HepG2 (cell line): Measurements from ENCODE around the gene HIVEP2. TPM values are rescaled to one million over a fixed set of nuclear protein-coding genes. Genes with fewer than 3 reads are reported as not detected.

Source experiments
- ATAC-seq: fragments of 200-7000 bp; cut with Tn5 transposase; 3 replicates; pipeline ENCODE4 v1.9.1; 2020; ENCODE audit warnings: mild to moderate bottlenecking, moderate library complexity
- BruUV-seq: library from RNA; stranded (reverse); fragments of 400-500 nt; replicated peaks from 2 replicates; lab custom pipeline; 2021; lab: Mats Ljungman, UMichigan
- CTCF ChIA-PET: fragments of 300-600 bp; formaldehyde crosslinking; extraction: SDS; loops from one replicate; lab custom pipeline; 2021; ENCODE audit warnings: low total read pairs, inconsistent platforms, low intra/inter-chr PET ratio; lab: Yijun Ruan, JAX
- POLR2A ChIA-PET: fragments of 350-600 bp; sonication (Branson Sonifier 250); formaldehyde crosslinking; loops from one replicate; lab custom pipeline; 2020; ENCODE audit warnings: antibody characterized with exemption, inconsistent platforms; lab: Yijun Ruan, JAX
- DNase-seq: peaks from one replicate; pipeline ENCODE4 v3.0.0-alpha.2; 2015; ENCODE audit warnings: low spot score
- FAIRE-seq: peaks from 3 replicates; lab custom pipeline; 2011; peaks lifted over from hg19 to GRCh38; lab: Jason Lieb, UNC
- H2AFZ ChIP-seq: one replicate; pipeline ENCODE4 v1.6.1; 2011; ENCODE audit warnings: low read length, inconsistent platforms
- H3K27ac ChIP-seq: fragments of 300-600 bp; 3 replicates; pipeline ENCODE4 v1.8.0; 2011; ENCODE audit warnings: mixed run types, mild to moderate bottlenecking, mixed read lengths, low read length, inconsistent platforms; ENCODE audit not compliant: insufficient read depth; ENCODE audit errors: extremely low read length
- H3K27me3 ChIP-seq, 2 experiments: fragments of 200-600 bp in 1 of 2; 2 replicates in 1 of 2; 3 replicates in 1 of 2; pipeline versions ENCODE4 v1.6.0 to v1.8.0; 2011; ENCODE audit warnings: low read length in 2 of 2, mild to moderate bottlenecking in 2 of 2, moderate library complexity in 2 of 2, inconsistent platforms in 1 of 2; ENCODE audit not compliant: insufficient read depth in 2 of 2, control insufficient read depth in 1 of 2
- H3K36me3 ChIP-seq, 2 experiments: fragments of 200-600 bp in 1 of 2; replicated peaks in 1 of 2; 2 replicates in 1 of 2; 3 replicates in 1 of 2; pipeline versions ENCODE4 v1.5.1 to v1.8.0; 2011; ENCODE audit warnings: low read length in 2 of 2, inconsistent platforms in 1 of 2; ENCODE audit not compliant: insufficient read depth in 2 of 2, control insufficient read depth in 1 of 2
- H3K4me1 ChIP-seq: 2 replicates; pipeline ENCODE4 v1.5.1; 2012; ENCODE audit warnings: low read length, inconsistent platforms; ENCODE audit not compliant: insufficient read depth
- H3K4me2 ChIP-seq: 2 replicates; pipeline ENCODE4 v1.6.0; 2011; ENCODE audit warnings: low read depth, low read length, inconsistent platforms
- H3K4me3 ChIP-seq, 3 experiments: fragments of 200-600 bp in 1 of 3; sonication (generic), shearing (Covaris generic) in 1 of 3; replicated peaks in 1 of 3; 2 replicates each; pipeline ENCODE4 v1.5.1; 2011 to 2016; ENCODE audit warnings: low read length in 3 of 3, inconsistent platforms in 2 of 3, low read depth in 2 of 3, mild to moderate bottlenecking in 2 of 3, control low read depth in 1 of 3, mixed read lengths in 1 of 3; ENCODE audit not compliant: insufficient read depth in 1 of 3
- H3K79me2 ChIP-seq: one replicate; pipeline ENCODE4 v1.6.1; 2011; ENCODE audit warnings: low read length, inconsistent platforms; ENCODE audit not compliant: insufficient read depth
- H3K9ac ChIP-seq: 2 replicates; pipeline ENCODE4 v1.6.0; 2011; ENCODE audit warnings: mild to moderate bottlenecking, low read depth, low read length, inconsistent platforms; ENCODE audit not compliant: insufficient read depth
- H3K9me3 ChIP-seq: 2 replicates; pipeline ENCODE4 v1.5.1; 2012; ENCODE audit warnings: mild to moderate bottlenecking, low read length
- H4K20me1 ChIP-seq: 2 replicates; pipeline ENCODE4 v1.6.0; 2011; ENCODE audit warnings: inconsistent platforms, mild to moderate bottlenecking, low read length, moderate library complexity; ENCODE audit not compliant: insufficient read depth
- CBX2 ChIP-seq, 2 experiments: fragments of 200-600 bp in 1 of 2; sonication (generic); formaldehyde crosslinking in 1 of 2; IDR thresholded peaks; 2 replicates each; pipeline versions ENCODE4 v1.7.0 to v1.8.1; 2018 to 2022; ENCODE audit warnings: low read depth in 2 of 2, low read length in 1 of 2, mild to moderate bottlenecking in 1 of 2, missing genetic modification reagents in 1 of 2
- DZIP1 ChIP-seq: sonication (generic); formaldehyde crosslinking; IDR thresholded peaks from 2 replicates; pipeline ENCODE4 v1.5.0; 2020; ENCODE audit warnings: mild to moderate bottlenecking, missing genetic modification reagents
- FOXA1 ChIP-seq, 2 experiments: fragments of 450-650 bp in 1 of 2; sonication (generic) in 1 of 2; formaldehyde crosslinking in 1 of 2; IDR thresholded peaks; 2 replicates each; pipeline versions ENCODE4 v1.4.0 to v1.6.1; 2016 to 2020; ENCODE audit warnings: missing genetic modification reagents in 1 of 2
- HHEX ChIP-seq: IDR thresholded peaks from 2 replicates; pipeline ENCODE4 v1.6.1; 2016; ENCODE audit warnings: control low read depth
- HNF4A ChIP-seq: sonication (generic); formaldehyde crosslinking; IDR thresholded peaks from 2 replicates; pipeline ENCODE4 v1.4.0; 2020; ENCODE audit warnings: missing genetic modification reagents
- HOXA3 ChIP-seq: sonication (generic); formaldehyde crosslinking; IDR thresholded peaks from 2 replicates; pipeline ENCODE4 v1.5.0; 2020; ENCODE audit warnings: missing genetic modification reagents
- KLF9 ChIP-seq: IDR thresholded peaks from 2 replicates; pipeline ENCODE4 v1.6.1; 2016; ENCODE audit warnings: low read depth
- MXI1 ChIP-seq: IDR thresholded peaks from 3 replicates; pipeline ENCODE4 v1.6.1; 2012; ENCODE audit warnings: low read depth, low read length, inconsistent platforms, borderline replicate concordance
- NR2C2 ChIP-seq: sonication (generic); formaldehyde crosslinking; IDR thresholded peaks from 2 replicates; pipeline ENCODE4 v1.4.0; 2020; ENCODE audit warnings: missing genetic modification reagents, mild to moderate bottlenecking, moderate library complexity, borderline replicate concordance
- TBX2 ChIP-seq: sonication (generic); formaldehyde crosslinking; IDR thresholded peaks from 2 replicates; pipeline ENCODE4 v1.5.0; 2020; ENCODE audit warnings: missing genetic modification reagents, mild to moderate bottlenecking, borderline replicate concordance
- ZBTB21 ChIP-seq: sonication (generic); formaldehyde crosslinking; IDR thresholded peaks from 2 replicates; pipeline ENCODE4 v1.4.0; 2020; ENCODE audit warnings: missing genetic modification reagents
- ZKSCAN8 ChIP-seq: IDR thresholded peaks from 2 replicates; pipeline ENCODE4 v1.6.1; 2016; ENCODE audit warnings: borderline replicate concordance, missing genetic modification reagents, missing compliant biosample characterization
- ZNF34 ChIP-seq: sonication (generic); formaldehyde crosslinking; IDR thresholded peaks from 2 replicates; pipeline ENCODE4 v1.4.0; 2020; ENCODE audit warnings: mild to moderate bottlenecking, missing genetic modification reagents, borderline replicate concordance
- ZNF510 ChIP-seq: sonication (generic); formaldehyde crosslinking; IDR thresholded peaks from 2 replicates; pipeline ENCODE4 v1.4.0; 2020; ENCODE audit warnings: low read depth, mild to moderate bottlenecking, missing genetic modification reagents
- ZNF776 ChIP-seq: sonication (generic); formaldehyde crosslinking; IDR thresholded peaks from 2 replicates; pipeline ENCODE4 v1.4.0; 2020; ENCODE audit warnings: mild to moderate bottlenecking, missing genetic modification reagents
- WGBS: methylation state at CpG from one replicate; pipeline ENCODE4 v1.1.6; 2017; ENCODE audit warnings: low lambda C conversion rate; 5-methylcytosine and 5-hydroxymethylcytosine counted together
- in situ Hi-C: cut with HindIII; loops from 2 replicates; pipeline ENCODE4 v1.10.0; 2017; ENCODE audit warnings: low pct_unique_long_range_greater_than_20kb; ENCODE audit not compliant: extremely low pct_ligation_motif_present
- intact Hi-C: fragments of 100-400 bp; cut with micrococcal nuclease; formaldehyde crosslinking; loops from one replicate; pipeline ENCODE4 v1.10.0; 2022; ENCODE audit not compliant: unreplicated experiment
- polyA plus RNA-seq, 8 experiments: library from polyadenylated mRNA; depleted of rRNA in 3 of 8; stranded (reverse) in 7 of 8; unstranded in 1 of 8; fragments of >200 nt; fragmentation: Illumina TruSeq in 4 of 8; extraction: Trizol in 4 of 8; gene quantifications; 2 replicates each; pipeline versions ENCODE4 v1.2.1 to v1.2.3, GENCODE V29; 2011 to 2016; ENCODE audit warnings: low read depth in 4 of 8, missing spikeins in 1 of 8, mixed read lengths in 1 of 8; ENCODE audit not compliant: insufficient read depth in 1 of 8
- total RNA-seq, 5 experiments: library from RNA; depleted of rRNA; stranded (reverse); fragments of >200 nt; fragmentation: Illumina TruSeq; extraction: Trizol; gene quantifications; 2 replicates each; pipeline ENCODE4 v1.2.3, GENCODE V29; 2016; ENCODE audit warnings: low read depth in 1 of 5

HIVEP2 gene
- total and polyA plus RNA-seq, 2 of the 13 experiments (the other 11 are each of a cell fraction or from before 2014, with no cell fraction given), result 3.4 to 12.9 TPM

DNA sequence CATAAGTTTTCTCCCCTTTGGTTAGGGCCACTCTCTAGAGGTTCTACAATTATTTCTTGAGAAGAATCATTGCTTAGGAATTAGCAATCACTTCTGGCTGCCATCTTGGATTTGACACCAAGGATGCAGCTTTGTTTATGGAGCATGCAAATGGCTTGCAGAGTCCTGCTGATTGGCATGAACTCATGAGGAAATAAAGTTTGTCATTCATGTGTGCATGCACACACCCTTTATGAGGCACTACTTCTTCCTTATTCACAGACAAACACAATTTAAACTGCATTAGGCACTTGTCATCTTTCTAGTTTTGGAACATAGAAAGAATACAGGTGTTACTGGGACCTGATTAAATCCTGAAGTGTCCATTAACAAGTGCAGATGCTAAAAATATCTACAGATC is 42.5 kb upstream of the HIVEP2 start:
- in situ Hi-C loops, result no loop called here
- TF ChIP-seq HNF4A, result no peak
- no peak for TF ChIP-seq HOXA3 (CRISPR knock-in tag)
- no peak for TF ChIP-seq HHEX (CRISPR knock-in tag)
- no peak for TF ChIP-seq ZKSCAN8 (CRISPR knock-in tag)
- Histone ChIP-seq H3K4me2 (no peak overlapping the region), H3K27me3 (no peaks in the 10 kb centered on the region; a peak in 1 of 5 replicates), H3K4me3 (no peak overlapping the region), H3K36me3 (no peaks in the 10 kb centered on the region), H2AFZ (no peak overlapping the region), H4K20me1 (no peaks in the 10 kb centered on the region), H3K9ac (no peak overlapping the region), H3K79me2 (no peaks in the 10 kb centered on the region), H3K9me3 (no peaks in the 10 kb centered on the region), H3K27ac (no peak overlapping the region), H3K4me1 (no peaks in the 10 kb centered on the region)
- ATAC-seq (no peak), DNase-seq (no peak), FAIRE-seq (no peak)
- no TSS peak for BruUV-seq
- intact Hi-C loops, result no loop called here
- CTCF ChIA-PET, result no interaction called here
- POLR2A ChIA-PET, result no interaction called here

DNA sequence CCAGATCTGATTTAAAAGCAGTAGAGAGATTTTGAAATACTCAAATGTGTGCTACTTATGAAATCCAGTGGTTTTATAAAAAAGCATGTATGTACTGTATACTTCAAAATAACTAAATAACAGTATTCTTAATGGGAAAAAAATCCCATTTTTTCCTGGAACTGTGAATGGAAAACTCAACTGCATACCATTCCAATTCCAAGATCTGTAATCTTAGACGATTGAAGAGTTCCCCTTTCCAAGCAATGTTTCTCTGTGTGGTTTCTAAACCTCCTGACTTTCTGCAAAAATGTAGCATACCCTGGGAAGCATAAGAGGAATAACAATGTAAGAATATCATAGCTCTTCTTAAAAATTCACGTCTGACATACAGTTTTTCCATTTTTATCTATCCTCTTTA is 40.3 kb upstream of the HIVEP2 start:
- no peaks in the 10 kb centered on the region for H3K79me2 ChIP-seq
- TF ChIP-seq ZNF510 (no peak), ZBTB21 (CRISPR knock-in tag) (no peak), ZNF34 (CRISPR knock-in tag) (no peak), NR2C2 (no peak), ZNF776 (CRISPR knock-in tag) (no peak), MXI1 (no peak), TBX2 (CRISPR knock-in tag) (no peak), KLF9 (CRISPR knock-in tag) (no peak), DZIP1 (no peak), FOXA1 (IDR thresholded peaks at IDR 0.05) (no peak), FOXA1 (CRISPR knock-in tag; IDR thresholded peaks at IDR 0.05) (no peak), CBX2 (IDR thresholded peaks at IDR 0.05; ENCODE audit: low read depth, low read length) (no peak), CBX2 (CRISPR knock-in tag; IDR thresholded peaks at IDR 0.05; ENCODE audit: low read depth) (no peak)
- TF ChIP-seq, all 625 proteins: peak for 0
- intact Hi-C loops (no loop called here), in situ Hi-C loops (no loop called here)
- no TSS peak for BruUV-seq
- H3K9me3 ChIP-seq, result no peaks in the 10 kb centered on the region
- WGBS, result 6% methylated on average over 2 of the region's 2 CpGs
- no peaks in the 10 kb centered on the region for H3K4me1 ChIP-seq
- DNase-seq (no peak), FAIRE-seq (no peak), ATAC-seq (no peak)
- no peak overlapping the region for H3K27ac ChIP-seq
- no peak overlapping the region for H2AFZ ChIP-seq
- no peaks in the 10 kb centered on the region for H4K20me1 ChIP-seq
- ChIA-PET CTCF (no interaction called here), POLR2A (no interaction called here)
- H3K27me3 ChIP-seq, result no peaks in the 10 kb centered on the region; a peak in 1 of 5 replicates
- H3K9ac ChIP-seq, result no peak overlapping the region
- H3K36me3 ChIP-seq, result no peaks in the 10 kb centered on the region
- H3K4me2 ChIP-seq, result no peak overlapping the region
- H3K4me3 ChIP-seq, result no peak overlapping the region
